ENCODE data around the gene FGFR2. TPM values are rescaled to one million over a fixed set of nuclear protein-coding genes. Genes with fewer than 3 reads are reported as not detected.
"Not testable (repeated sequence)": the region's sequence is repeated elsewhere in the genome, so short reads cannot be mapped to it uniquely, and the experiment has no call there.

The FGFR2 gene
- total RNA-seq, 2 donors from 2014 or later: 56.0 to 78.1 TPM

GRCh38 chr10:121556455-121556854 is 41.8 kb downstream of the FGFR2 start:
- TF ChIP-seq POLR2A (IDR thresholded peaks at IDR 0.05): no peak
- TF ChIP-seq, protein P1, sequence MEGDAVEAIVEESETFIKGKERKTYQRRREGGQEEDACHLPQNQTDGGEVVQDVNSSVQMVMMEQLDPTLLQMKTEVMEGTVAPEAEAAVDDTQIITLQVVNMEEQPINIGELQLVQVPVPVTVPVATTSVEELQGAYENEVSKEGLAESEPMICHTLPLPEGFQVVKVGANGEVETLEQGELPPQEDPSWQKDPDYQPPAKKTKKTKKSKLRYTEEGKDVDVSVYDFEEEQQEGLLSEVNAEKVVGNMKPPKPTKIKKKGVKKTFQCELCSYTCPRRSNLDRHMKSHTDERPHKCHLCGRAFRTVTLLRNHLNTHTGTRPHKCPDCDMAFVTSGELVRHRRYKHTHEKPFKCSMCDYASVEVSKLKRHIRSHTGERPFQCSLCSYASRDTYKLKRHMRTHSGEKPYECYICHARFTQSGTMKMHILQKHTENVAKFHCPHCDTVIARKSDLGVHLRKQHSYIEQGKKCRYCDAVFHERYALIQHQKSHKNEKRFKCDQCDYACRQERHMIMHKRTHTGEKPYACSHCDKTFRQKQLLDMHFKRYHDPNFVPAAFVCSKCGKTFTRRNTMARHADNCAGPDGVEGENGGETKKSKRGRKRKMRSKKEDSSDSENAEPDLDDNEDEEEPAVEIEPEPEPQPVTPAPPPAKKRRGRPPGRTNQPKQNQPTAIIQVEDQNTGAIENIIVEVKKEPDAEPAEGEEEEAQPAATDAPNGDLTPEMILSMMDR (IDR thresholded peaks at IDR 0.05): no peak
- ATAC-seq (no peak), DNase-seq (no peak)
- no peaks in the 10 kb centered on the region for H3K9me3 ChIP-seq
- H3K4me3 ChIP-seq: no peak overlapping the region
- intact Hi-C loops (cut with DNase I): no loop called here
- H3K36me3 ChIP-seq (replicated peaks in 1 of 2; ENCODE audit: insufficient read depth in 1 of 2, low read depth in 2 of 2): no peaks in the 10 kb centered on the region
- 39 to 53% methylated on average over 7 of the region's 7 CpGs for WGBS, 2 donors
- H3K27me3 ChIP-seq: no peaks in the 10 kb centered on the region
- H3K27ac ChIP-seq: peak overlapping the region in 2 of 4 donors; percentile 14 to 38
- peaks cover 29% of the 10 kb centered on the region for H3K4me1 ChIP-seq

DNA sequence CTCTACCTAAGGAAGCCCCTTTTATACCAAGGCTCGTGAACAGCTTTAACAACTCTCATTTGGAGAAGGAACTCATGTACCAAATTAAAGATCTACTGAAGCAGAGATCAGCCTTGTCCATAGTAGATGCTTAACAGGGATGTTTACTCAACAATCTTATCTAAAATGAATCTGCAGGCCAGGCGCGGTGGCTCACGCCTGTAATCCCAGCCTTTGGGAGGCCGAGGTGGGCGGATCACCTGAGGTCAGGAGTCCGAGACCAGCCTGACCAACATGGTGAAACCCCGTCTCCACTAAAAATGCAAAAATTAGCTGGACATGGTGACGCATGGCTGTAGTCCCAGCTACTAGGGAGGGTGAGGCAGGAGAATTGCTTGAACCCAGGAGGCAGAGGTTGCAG is 43.3 kb downstream of the FGFR2 start:
- 52 to 55% methylated on average over 9 of the region's 9 CpGs for WGBS, 2 donors
- intact Hi-C loops (cut with DNase I); ATAC-seq: not testable (repeated sequence)

DNA sequence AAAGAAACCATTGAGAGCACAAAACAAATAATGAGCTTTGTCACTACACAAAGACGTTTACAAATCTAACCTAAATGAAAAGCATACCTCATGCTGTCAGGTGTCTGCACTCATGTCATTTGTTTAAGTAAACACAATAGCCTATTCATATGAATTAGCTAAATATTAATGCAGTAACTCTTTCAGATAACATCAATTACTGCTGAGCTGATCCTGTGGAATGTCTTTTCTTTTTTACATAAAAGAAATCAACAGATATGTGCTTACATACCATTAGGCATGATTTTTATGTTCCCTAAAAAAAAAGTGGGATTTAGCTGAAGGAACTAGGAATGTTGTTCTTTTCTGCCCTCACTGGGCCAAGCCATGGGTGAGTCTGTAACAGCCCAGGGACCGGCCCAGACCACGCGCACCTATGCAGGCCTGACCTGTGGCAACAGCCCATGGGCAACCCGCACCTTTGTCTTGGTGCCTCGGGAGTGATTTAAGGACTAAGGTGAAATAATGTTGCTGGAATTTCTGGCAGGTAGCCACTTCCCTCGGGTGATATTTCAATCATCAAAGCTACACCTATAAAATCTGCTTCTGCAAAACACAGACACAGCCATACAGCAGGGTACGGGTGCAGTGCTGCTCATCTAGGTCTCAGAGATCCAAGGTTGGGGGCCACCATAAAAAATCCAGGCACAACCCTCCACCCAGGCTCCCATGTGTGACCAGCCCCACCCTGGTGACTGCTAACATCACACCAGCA is 44.6 kb downstream of the FGFR2 start:
- Histone ChIP-seq H3K27ac (peak overlapping the region in 3 of 4 donors; percentile 56 to 74 (median 66)), H3K27me3 (no peaks in the 10 kb centered on the region), H3K9me3 (no peaks in the 10 kb centered on the region), H3K36me3 (replicated peaks in 1 of 2; ENCODE audit: insufficient read depth in 1 of 2, low read depth in 2 of 2) (no peaks in the 10 kb centered on the region), H3K4me1 (peaks cover 21% of the 10 kb centered on the region), H3K4me3 (no peak overlapping the region)
- ATAC-seq (peak; percentile 78), DNase-seq (peak; percentile 56 to 74 (median 63))
- WGBS, 2 donors: 41 to 53% methylated on average over 8 of the region's 8 CpGs
- TF ChIP-seq POLR2A (IDR thresholded peaks at IDR 0.05): peak in 1 of 3 donors; percentile 20
- TF ChIP-seq, protein P1 (IDR thresholded peaks at IDR 0.05): no peak
- intact Hi-C loops (cut with DNase I): no loop called here

More for the DNA sequence above, 43.3 kb downstream of the FGFR2 start:
- peaks cover 29% of the 10 kb centered on the region for H3K4me1 ChIP-seq
- H3K4me3 ChIP-seq; H3K36me3 ChIP-seq (replicated peaks in 1 of 2; ENCODE audit: insufficient read depth in 1 of 2, low read depth in 2 of 2); H3K27me3 ChIP-seq; DNase-seq; H3K9me3 ChIP-seq: not testable (repeated sequence)
- peak overlapping the region in 3 of 4 donors; percentile 56 to 74 (median 66) for H3K27ac ChIP-seq

DNA sequence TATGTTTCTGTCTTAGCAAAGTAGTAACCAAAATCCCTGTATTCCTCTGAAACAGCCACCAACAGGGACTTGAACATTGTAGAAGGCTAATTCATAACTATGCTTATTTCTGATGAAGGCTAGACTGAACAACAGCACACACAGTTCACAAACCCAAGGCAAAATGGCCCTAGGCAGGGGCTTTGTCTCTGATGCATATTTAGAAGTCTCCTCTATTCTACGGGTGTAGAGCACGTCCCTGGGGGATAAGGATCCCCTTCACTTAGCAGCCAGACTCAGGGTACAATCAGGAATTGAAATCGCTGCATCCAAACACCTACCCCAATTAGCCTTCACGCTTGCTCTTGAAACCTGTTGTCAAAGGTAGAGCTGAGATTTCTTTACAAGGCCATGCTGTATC is 45.5 kb downstream of the FGFR2 start:
- no peak for TF ChIP-seq POLR2A (IDR thresholded peaks at IDR 0.05)
- TF ChIP-seq, protein P1 (IDR thresholded peaks at IDR 0.05): no peak
- no peak overlapping the region for H3K4me3 ChIP-seq
- WGBS, 2 donors: 65 to 84% methylated on average over 3 to 4 of the region's 4 CpGs
- intact Hi-C loops (cut with DNase I): no loop called here
- no peaks in the 10 kb centered on the region for H3K36me3 ChIP-seq (replicated peaks in 1 of 2; ENCODE audit: insufficient read depth in 1 of 2, low read depth in 2 of 2)
- no peak for DNase-seq
- peak overlapping the region in 3 of 4 donors; percentile 56 to 74 (median 66) for H3K27ac ChIP-seq
- no peaks in the 10 kb centered on the region for H3K9me3 ChIP-seq
- ATAC-seq: no peak
- H3K27me3 ChIP-seq: no peaks in the 10 kb centered on the region
- peaks cover 21% of the 10 kb centered on the region for H3K4me1 ChIP-seq

- TF ChIP-seq, protein P1 (IDR thresholded peaks at IDR 0.05): no peak
- TF ChIP-seq POLR2A (IDR thresholded peaks at IDR 0.05): no peak
- WGBS, 2 donors: 85 to 87% methylated on average over 10 of the region's 10 CpGs
- no peaks in the 10 kb centered on the region for H3K9me3 ChIP-seq
- ATAC-seq (no peak), DNase-seq (no peak)
- no peak overlapping the region for H3K4me3 ChIP-seq
- peak overlapping the region in 1 of 4 donors; percentile 74 for H3K27ac ChIP-seq
- intact Hi-C loops (cut with DNase I): no loop called here
- H3K4me1 ChIP-seq: peaks cover 21% of the 10 kb centered on the region
- H3K36me3 ChIP-seq (replicated peaks in 1 of 2; ENCODE audit: insufficient read depth in 1 of 2, low read depth in 2 of 2): no peaks in the 10 kb centered on the region
- no peaks in the 10 kb centered on the region for H3K27me3 ChIP-seq
Observed at GRCh38 chr10:121551210-121551885, 46.9 kb downstream of the FGFR2 start.
